NCI-H1436 (cell line): ENCODE results near the gene DLX3.

ENCODE experiments used
- DNase-seq: peaks from one replicate; lab custom pipeline; 2025; lab: John Stamatoyannopoulos, UW

Gene DLX3

GRCh38 chr17:49992191-49992932 lies 2.7 kb downstream of the DLX3 start:
- no peak for DNase-seq

- no peak for DNase-seq
These were observed 3.6 kb downstream of the DLX3 start for GRCh38 chr17:49991409-49991808.

GRCh38 chr17:49990921-49991320 lies 4.1 kb downstream of the DLX3 start:
- DNase-seq = no peak

DNA sequence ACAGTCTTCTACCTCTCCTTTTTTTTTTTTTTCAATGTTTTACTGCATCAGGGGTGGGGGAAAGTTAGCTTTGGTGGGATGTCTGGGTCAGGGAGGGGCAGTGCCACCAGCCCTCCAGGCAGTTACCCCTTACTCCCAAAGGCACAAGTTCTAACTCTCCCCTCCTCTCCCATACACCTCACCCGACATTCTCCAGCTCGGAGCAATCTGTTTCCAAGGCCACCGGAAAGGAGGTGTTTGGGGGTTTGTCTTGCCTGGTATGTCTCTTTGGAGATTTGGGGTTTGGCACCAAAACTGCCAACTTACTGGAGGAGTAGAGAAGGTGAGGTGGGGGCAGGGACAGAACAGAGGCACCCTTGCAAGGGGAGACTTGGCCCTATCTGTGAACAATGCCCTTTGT lies 4.7 kb downstream of the DLX3 start:
- DNase-seq = no peak

- no peak for DNase-seq
These were observed 5.5 kb downstream of the DLX3 start for GRCh38 chr17:49989518-49989880.

- peak; percentile 64 for DNase-seq
These were observed 7.2 kb downstream of the DLX3 start for GRCh38 chr17:49987681-49988441.

DNA sequence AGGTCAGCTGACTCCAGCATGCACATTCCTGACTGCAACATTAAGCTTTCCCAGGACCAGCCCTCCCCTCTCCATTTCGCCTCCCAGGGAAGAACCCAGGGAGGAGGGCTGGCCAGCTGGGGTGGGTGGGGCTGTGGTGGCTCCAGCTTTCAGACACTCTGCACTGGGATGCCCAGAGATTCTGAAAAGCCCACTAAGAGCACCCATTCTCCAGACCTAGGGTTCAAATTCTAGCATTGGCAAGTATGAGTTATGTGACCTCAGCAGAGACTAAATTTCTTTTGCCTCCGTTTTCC lies 7.8 kb downstream of the DLX3 start:
- no peak for DNase-seq

- no peak for DNase-seq
These were observed 8.4 kb downstream of the DLX3 start for GRCh38 chr17:49986396-49987289.

- DNase-seq = no peak
These were observed 9.6 kb downstream of the DLX3 start for GRCh38 chr17:49985310-49985990.

GRCh38 chr17:49984776-49985175 lies 10.2 kb downstream of the DLX3 start:
- no peak for DNase-seq

DNA sequence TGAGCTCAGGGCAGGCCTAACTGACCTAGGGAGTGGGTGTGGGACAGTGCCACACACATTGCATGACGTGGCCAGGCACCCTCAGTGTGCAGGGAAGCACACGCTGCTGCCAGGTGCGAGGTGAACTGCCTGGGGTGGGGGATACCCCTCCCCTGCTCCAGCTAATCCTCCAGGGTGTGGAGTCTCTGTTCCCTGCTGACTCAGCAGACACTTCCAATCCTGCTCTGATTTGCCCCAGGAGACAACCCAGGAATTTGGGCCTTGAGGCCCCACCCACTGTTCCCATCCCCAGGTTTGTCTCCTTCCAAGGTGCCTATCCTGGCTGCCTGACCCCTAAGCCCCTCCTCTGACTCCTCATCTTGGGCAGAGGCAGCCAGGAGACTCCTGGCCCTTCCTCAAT lies 10.7 kb downstream of the DLX3 start:
- no peak for DNase-seq

DNA sequence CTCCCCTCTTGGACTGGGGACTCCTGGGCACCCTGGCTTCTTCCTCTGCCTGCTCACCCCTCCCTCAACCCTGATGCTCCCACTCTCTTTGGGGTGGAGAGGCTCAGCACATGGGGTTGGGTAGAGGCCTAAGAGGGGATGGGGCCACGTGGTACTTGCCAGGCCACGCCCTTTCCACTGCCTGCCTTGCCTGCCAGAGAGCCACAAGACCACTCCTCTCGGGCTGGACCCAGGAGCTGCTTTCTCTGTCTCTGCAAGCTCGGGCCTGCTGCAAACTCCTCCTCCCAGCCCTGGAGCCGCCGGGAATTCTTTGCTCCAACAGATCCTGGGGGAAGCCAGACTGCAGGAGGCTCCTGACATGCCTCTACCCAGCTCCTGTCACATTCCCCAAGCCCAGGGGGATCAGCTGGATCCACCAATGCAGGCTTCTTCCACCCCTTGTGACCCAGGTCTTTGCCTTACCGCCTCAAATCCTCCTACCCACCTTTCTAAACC lies 14.3 kb downstream of the DLX3 start:
- DNase-seq = no peak

DNA sequence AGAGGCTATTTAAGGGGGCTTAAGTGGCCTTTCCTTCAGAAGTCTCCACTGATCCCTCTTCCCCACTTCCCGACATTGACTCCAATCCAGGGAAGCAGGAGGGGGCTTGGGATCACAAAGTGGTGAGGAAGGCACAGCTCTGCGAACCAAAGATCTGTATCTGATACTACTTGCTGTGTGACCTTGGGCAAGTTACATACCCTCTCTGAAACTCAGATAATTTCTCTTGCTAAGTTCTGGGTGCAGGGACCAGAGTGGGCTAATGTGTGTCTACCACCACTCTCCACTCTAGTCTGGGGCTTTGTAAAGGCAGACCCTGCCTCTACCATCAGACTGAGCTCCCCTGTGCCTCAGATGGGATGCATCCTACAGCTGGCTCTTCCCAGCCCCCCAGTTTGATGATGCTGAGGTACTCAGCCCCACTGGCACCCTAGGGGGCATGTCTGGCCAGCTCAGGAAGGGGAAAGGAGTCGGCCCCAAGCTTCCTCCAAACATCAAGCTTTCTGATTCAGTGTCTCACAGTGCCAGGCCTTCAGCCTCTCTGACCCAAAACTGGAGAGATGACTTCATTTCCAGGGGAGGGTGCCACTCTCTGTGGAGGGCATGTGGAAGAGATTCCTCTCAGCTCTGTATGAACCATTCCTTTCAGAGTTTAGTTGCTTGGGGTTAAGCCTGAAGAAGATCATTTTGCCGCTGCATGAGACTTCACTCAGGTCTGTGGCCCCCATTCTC lies 15.1 kb downstream of the DLX3 start:
- DNase-seq = no peak

DNA sequence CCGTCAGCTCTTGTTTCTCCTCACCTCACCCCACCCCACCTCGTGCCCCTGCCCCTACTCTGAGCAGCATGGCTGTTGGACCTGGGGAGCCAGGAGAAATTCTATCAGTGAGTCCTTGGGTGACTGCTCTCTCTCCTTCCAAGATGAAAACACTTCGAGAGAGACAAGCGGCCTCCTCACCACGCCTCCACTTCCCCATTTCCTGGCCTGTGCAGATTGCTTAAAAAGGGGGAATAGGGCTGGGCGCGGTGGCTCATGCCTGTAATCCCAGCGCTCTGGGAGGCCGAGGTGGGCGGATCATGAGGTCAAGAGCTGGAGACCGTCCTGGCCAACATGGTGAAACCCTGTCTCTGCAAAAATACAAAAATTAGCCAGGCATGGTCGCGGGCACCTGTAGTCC lies 16.5 kb downstream of the DLX3 start:
- DNase-seq = no peak

GRCh38 chr17:49977463-49978389 lies 17.3 kb downstream of the DLX3 start:
- no peak for DNase-seq

DNA sequence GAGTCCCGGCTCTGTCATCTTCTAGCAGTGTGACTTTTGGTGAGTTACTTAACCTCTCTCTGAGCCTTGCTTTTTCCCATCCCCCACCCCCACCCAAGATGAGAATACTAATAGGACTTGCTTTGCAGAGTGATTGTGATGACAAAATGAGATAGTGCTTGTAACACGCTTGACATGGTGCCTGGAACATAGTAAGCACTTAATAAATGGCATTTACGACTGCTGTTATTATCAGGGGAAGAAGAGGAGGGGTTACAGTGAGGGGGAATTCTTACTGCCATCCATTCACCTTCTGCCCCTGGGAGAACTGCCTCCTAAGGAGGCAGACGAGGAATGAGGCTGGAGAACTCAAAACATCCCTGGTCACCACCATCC lies 18.2 kb downstream of the DLX3 start:
- no peak for DNase-seq

GRCh38 chr17:49976163-49976827 lies 18.7 kb downstream of the DLX3 start:
- DNase-seq = no peak

DNA sequence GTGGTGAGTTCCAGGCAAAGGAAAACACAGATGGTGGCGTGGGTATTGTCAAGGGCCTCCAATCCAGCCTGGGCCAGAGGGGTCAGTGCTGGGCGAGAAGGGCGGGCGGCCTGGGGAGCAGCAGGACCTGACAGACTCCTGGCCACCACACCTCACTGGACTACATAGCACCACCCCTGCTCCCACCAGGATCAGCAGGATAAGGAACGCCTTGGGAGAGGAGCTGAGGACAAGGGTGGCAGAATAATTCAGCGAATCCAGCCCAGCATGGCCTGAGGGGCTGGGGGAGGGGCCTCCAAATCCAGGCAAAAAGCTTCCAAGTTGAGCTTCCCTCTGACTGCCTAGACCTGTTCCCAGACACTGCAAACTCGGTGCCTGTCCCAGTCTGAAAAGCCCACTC lies 19.5 kb downstream of the DLX3 start:
- DNase-seq = no peak

- DNase-seq = no peak
These were observed 21.8 kb downstream of the DLX3 start for GRCh38 chr17:49973271-49973615.
